HG02943 (cell line): ENCODE results near the gene TMX2.
A peak's percentile ranks its signal among the peaks of the same experiment; 100 is the strongest.
"Not testable (repeated sequence)": the region's sequence is repeated elsewhere in the genome, so short reads cannot be mapped to it uniquely, and the experiment has no call there.

Experiments used
- ATAC-seq: cut with Tn5 transposase; IDR thresholded peaks from one replicate; pipeline ENCODE4 v1.9.1; 2021; ENCODE audit warnings: mild to moderate bottlenecking, low read depth, moderate library complexity; ENCODE audit not compliant: unreplicated experiment

TMX2 gene

DNA sequence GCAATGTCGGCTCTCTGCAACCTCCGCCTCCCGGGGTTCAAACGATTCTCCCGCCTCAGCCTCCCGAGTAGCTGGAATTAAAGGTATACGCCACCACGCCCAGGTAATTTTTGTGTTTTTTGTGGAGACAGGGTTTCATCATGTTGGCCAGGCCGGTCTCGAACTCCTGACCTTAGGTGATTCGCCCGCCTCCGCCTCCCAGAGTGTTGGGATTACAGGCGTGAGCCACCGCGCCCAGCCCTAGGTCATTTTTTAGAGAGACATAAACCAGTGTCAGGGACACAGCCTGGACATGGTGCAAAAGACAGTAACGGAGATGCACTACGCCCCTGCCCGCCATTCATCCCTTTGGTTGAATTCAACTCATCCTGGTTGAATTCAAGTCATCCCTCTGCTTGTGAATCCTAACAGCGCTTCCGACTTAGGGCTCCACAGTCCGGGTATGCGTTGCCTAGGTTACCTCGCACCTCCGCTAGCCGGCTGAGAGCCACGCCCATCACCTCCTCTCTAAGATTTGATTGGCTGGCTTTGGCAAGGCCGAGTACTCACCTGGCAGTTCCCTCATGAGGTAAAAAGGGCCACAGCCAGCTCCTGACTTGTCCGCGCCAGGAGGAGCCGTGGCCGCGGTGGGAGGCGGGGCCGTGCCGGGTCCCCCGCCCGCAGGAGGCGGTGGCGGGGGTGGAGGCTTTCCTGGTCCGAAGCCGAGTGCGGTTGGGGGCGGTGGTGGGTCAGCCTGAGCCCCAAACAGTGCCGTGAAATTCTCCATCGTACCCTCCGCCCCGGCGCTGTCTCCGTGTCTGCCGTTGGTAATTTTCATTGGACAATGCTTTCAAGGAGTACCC is 758 bp upstream of the TMX2 start, which contains the start of gene MED19:
TSS of gene MED19 (minus strand) at position 802 of the 842 bp plus-strand sequence. CDS start at position 766, 36 bp downstream.
- ATAC-seq: peak; percentile 40

DNA sequence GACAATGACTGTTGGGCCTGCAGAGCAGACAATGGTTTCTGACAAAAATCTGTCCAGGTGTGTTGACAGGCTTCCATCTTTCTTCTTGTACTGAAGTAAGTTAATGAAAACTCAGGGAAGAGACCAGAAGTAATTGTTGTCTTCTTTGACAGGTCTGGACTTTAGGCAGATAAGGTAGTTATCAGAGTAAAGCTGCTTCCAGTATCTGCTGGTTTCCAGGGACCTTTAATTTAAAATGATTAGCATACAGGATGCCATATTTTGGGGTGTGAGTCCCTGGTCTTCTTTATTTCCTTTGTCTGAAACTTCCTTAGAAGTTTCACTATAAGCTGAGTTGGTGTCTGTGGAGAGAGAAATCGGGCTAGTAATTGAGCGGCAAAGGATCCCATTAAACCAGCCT is 1.4 kb downstream of the TMX2 start:
- ATAC-seq: no peak

DNA sequence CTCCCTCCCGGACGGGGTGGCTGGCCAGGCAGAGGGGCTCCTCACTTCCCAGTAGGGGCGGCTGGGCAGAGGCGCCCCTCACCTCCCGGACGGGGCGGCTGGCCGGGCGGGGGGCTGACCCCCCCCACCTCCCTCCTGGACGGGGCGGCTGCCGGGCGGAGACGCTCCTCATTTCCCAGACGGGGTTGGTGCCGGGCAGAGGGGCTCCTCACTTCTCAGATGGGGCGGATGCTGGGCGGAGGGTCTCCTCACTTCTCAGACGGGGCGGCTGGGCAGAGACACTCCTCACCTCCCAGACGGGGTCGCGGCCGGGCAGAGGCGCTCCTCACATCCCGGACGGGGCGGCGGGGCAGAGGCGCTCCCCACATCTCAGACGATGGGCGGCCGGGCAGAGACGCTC is 4.3 kb downstream of the TMX2 start:
- ATAC-seq: not testable (repeated sequence)

DNA sequence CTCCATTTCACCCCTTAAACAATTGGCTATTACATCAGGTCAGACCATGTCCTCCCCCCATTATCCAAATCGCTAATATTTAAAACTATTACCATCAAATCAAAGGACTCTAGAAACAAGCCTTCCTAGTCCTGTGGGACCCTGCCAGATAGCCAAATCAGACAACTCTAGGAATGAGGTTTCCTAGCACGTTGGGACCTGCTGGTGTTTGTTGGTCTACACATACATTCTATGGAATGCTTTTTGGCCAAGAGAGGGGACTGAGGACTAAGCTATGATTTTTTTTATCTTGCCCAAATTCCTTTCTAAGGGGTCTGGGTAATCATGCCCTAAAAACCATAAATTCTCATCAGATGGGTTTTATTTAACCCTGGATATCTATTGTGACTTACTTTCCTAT is 14.8 kb downstream of the TMX2 start:
- no peak for ATAC-seq

DNA sequence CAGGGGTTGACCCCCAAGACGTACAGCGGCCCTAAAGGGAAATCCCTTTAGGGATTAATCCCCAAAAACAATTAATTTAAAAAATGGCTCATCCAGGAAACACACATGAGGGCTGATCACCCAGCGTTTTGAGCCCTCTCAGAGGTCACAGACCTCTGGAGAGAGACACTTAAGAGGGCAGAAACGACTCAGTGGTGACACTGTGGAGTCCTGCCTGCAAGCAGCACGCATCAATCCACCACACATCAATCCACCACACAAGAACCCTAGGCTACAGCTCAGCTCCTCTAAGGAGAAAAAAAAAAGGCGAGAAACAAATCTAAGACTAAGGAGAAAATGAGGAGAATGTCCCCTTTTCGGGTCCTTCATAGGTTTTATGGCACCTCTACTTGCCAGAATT is 16.4 kb downstream of the TMX2 start:
- ATAC-seq: no peak

DNA sequence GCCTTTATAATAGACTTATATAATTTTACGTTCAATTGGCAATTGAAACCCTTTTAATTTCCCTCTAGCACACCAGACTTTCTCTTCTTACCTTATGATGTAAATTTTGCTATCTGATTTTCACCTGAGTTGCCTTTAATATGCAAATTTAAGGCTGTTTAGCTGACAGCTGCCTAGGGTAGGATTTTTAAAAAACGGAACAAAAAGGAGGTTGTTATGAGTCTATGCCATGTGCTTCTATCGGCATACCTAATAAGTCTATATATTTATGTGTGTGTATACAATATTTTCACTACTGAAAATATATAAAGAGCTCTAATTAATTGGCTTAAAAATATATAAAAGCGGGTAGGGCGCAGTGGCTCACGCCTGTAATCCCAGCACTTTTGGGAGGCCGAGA is 17.1 kb downstream of the TMX2 start:
- no peak for ATAC-seq

DNA sequence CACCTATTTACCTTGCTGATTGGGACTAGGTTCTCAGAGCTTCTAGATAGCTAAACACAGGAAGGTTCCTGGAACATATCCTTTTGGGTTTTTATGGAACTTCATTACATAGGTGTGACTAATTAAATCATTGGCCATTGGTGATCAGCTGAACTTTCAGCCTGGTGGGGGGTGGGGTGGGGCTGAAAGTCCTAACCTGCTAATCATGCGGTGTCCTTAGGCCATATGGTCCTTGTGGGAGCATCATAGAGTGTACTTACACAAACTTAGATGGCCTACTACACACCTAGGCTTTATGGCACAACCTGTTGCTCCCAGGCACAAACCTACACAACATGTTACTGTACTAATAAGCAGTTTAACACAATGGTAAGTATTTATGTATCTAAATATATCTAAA is 20.3 kb downstream of the TMX2 start:
- ATAC-seq: no peak

DNA sequence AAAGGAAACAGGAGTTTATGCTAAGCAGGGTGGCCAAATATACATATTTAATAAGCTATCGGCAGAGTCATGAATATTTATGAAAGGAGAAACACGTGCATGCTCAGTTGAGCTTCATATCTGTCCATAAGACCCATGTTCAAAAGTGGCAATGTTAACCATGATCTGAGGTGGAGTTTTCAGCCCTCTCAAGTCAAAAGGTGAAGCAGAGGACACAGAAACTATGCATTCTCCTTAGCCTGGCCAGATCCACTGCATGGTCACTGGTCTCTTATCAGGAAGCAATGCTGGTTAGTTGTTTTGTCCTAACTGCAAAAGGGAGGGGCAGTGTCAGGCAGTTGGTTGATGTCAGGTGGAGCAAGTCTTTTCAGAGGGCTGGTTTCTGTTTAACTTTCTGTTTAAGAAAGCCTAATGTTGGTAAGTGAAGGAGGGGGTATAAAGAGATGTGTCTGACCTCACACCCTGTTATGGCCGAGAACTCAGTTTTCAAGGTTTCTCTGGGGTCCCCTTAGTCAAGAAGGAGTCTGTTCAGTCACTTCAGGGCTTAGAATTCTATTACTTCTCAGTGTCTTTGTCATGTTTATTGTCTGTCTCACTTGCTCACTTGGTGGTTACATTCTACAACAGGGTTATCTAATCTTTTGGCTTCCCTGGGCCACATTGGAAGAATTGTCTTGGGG is 23.4 kb downstream of the TMX2 start:
- no peak for ATAC-seq

DNA sequence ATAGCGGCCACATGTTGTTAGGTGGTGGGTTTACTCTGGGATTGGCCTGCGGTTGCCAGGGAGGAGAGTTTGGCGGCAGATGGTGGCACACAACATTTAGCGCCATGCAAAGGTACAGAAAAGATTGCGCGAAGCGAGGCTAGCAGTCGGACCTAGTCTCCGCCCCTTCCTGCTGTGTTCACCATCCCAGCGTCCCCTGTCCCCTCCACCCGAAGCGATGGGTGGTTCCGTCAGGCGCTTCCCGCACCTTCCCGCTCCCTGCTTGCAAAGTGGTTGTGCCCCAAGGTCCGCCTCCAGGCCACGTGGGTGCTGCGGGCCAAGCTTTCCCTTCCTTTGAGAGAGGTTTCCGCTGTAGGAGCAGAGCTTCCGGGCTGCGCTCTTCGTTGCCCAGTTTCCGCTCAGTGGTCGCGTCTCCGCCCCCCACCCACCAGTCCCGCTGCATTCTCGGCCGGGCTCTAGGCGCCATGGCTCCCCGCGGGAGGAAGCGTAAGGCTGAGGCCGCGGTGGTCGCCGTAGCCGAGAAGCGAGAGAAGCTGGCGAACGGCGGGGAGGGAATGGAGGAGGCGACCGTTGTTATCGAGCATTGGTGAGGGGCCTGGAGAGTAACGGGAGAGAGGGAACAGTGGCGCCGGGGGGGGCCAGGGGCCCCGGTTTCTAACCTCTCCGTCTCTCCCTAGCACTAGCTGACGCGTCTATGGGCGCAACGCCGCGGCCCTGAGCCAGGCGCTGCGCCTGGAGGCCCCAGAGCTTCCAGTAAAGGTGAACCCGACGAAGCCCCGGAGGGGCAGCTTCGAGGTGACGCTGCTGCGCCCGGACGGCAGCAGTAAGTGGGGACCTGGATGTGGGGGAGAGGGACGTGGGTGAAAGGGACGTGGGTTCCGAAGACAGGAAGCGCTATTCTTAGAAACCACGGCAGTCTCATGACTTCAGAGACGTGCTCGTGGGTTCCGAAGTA is 29.0 kb downstream of the TMX2 start, which contains the start of gene SELENOH:
TSS of gene SELENOH (plus strand) at position 360 of the 955 bp plus-strand sequence. CDS start at position 465, 105 bp downstream.
- peak; percentile 86 for ATAC-seq

DNA sequence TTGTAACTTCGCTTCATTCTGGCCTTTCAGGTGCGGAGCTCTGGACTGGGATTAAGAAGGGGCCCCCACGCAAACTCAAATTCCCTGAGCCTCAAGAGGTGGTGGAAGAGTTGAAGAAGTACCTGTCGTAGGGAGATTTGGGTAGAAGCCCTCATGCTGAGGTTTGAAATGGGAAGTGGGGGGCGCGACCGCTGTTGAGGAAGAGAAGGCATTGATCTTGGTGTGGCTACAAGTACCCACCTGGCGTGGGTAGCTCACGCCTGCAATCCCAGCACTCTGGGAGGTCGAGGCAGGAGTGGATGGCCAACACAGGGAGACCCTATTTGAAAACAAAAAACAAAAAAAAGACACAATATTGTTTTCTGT is 29.7 kb downstream of the TMX2 start:
- ATAC-seq: no peak

DNA sequence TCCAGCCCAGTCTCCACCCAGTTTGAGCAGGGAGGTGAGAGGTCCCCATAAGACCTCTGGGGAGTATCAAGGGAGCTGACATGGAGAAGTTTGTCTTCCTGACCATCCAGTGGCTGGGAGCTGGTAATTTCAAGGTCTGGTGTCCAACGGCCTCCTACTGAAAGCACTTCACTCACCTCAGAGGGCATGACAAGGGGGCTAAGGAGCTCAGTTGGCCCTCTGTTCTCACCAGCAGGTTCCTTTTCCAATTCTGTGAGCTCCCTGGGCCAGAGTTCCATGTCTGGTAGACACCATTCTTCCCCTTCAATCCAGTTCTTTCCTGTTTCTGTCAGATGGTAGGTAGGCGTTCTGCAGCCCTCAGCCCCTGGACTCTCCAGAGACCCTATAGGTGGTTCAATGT is 32.0 kb downstream of the TMX2 start:
- ATAC-seq: no peak

DNA sequence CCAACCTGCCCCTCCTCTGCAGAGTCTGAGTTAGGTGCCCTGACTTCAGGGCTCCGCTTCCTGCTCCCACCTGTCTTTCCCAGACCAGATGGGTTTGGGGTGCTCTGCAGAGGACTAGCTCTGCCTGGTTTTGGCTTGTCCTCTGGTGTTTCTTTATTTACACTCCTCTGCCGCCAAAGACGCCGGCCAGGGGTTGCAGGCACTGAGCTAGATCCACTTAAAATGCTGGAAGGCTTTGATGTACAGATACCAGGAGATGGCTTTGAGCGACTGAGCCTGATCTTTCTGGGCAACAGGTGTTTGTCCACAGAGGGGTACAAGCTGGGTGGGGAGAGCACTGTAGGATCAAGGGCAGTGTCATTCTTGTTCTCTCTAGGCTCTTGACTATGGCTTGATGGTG is 32.8 kb downstream of the TMX2 start:
- no peak for ATAC-seq

DNA sequence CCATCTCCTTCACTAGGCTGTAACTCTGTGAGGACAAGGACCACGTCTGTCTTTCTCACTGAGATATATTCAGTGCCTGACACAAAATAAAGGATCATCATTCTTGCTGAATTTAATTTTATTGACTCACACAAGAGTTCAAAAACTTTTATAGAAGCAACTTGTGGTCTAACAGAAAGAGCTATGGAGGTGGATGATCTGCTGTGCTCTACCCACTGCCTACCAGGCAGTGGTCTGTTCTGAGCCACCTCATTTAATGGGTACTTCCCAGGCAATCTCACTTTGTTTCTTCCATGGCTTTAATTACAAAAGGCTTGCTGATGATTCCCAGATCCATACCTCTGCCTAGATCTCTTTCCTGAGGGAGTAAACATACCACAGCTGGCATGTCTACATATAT is 34.5 kb downstream of the TMX2 start:
- no peak for ATAC-seq

DNA sequence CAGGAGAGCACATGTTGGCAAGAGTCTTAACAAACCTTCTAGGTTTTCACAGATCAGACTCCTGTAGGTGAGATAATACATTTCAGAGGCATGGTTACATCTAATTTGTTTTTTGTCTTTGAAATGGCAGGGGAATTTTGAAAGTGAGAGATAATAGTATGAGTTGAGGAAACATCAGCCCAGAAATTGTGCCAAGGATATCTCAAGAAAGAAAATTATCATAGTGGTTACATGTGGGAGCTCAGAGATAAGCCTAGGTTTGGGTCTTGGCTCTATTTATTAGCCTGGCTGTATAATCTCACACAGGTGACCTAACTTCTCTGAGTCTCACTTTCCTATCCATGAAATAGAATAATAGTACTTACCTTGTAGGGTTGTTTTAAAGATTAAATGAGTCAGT is 38.8 kb downstream of the TMX2 start:
- no peak for ATAC-seq

DNA sequence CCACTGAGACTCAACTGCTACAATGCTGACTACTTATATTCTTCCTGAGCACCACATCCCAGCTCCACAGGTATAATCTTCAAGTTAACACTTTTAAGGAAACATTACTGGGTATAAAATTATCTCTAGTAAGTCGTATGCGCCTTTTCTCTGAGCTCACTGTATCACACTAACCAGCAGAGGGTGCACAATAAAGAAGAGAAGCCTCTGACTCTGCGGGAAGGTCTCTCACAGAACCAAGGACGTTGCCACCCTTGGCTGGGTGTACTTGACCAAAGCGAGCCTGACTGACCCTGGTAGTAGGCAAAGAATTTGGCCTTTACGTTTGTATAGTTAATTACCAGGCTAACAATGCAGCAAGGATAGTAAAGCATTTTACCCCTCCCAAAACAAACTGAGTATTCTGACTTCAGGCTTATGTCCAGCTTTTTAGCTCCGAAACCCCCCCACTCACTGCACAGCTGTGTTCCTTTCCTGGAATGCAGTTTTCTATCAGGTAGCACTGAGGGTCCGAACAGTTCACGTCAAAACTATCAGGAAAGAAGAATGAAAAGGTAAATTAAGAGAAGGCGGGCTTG is 39.4 kb downstream of the TMX2 start, which contains the start of gene BTBD18:
TSS of gene BTBD18 (minus strand) at position 144 of the 578 bp plus-strand sequence. CDS start 631 bp downstream, outside the sequence.
- no peak for ATAC-seq

DNA sequence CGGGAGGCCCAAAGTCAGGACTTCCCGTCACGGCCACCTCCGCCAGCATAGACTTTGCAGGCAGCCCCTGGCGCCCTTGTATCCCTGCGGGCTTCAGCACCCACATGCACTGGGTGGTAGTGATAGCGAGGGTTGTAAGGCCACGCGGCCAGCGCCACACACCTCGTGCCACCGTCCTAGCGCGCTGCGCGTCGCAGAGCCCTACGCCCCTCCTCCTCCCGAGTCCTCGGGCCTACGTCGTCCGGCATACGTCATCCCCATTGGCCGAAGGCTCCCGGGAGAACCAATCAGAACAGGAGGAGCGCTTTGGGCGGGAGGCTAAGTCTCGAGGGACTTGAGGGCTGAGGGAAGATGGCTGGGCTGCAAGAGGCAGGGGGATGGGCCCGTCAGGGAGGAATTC is 40.6 kb downstream of the TMX2 start:
- ATAC-seq: no peak

DNA sequence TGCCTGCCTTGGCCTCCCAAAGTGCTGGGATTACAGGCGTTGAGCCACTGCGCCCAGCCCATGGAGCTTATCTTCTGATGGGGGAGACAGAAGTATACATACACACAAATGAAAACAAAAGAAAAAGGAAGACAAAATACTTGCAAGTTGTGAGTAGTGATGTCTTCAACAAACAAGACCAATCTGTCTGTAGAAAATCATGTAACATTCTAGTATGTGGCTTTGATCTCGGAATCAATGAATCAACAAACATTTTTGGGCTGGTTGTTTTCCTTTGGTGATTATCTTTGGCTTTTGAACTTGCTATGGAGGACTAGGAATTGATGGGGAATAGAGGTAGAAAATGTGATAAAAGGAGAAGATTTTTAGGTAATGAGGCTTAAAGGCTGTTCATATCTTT is 45.8 kb downstream of the TMX2 start:
- no peak for ATAC-seq

DNA sequence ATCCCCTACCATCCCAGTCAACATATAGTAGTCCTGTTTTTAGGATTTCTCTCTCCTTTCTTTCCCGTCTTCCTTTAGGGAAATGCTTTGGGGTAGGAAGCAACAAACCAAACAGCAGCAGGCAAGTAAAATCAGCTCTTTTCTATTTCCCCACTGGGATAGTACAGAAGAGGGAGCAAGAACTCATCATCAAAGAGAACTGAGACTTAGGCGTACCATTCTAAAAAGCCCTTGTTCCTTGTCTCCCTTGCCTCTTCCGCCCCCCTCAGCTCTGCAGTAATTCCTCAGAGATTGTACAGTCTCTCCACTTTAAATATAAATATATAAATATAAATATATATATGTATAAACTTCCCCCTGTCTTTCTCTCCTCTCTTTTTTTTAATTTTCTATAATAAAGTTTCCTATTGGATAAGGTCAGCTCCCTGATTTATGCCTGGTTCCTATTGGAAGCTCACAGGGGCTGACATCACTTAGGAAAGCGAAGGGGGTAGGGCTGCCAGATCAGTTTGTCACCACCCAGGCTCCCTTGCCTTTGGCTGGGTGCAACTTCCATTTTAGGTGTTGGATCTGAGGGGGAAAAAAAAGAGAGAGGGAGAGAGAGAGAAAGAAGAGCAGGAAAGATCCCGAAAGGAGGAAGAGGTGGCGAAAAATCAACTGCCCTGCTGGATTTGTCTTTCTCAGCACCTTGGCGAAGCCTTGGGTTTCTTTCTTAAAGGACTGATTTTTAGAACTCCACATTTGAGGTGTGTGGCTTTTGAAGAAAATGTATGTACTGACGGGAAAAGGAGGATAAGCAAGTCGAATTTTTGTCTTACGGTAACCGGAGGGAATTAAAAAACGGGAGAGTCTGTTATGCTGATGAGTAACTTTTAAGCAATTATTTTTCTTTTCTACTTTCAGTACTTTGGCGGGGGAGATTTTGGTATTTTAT is 49.2 kb downstream of the TMX2 start, which contains the start of gene CTNND1:
TSS of gene CTNND1 (plus strand) at position 502 of the 934 bp plus-strand sequence. CDS start 29,677 bp downstream, outside the sequence.
- ATAC-seq: peak; percentile 92

DNA sequence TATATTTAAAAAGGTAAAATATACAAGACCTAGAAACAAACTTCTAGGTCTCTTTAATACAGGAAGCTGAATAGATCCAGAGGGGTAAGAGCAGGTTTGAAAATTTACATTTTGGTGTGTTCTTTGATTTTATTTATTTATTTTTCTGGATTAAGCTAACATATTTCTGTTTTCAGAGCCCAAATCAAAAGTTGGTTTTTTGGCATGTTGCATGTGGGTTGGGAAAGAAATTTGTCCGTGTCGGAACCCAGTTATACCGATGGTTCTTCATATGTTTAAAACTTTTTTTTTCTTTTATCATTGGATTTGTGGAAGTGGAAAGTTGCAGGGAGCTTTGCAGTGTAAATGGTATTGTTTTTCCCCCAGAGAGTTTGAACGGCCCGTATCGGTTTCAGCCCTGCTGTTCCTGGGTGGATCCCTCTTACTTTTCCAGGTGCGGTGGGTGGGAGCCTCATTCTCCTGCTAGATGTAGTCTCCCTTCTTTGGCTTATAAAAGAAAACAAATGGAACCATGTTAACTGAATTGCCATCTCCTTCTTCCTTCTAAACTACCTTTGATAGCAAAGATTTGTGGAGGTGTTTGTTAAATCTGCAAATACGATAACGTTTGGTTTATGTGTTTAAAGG is 50.0 kb downstream of the TMX2 start:
- ATAC-seq: no peak
